Mesenchymal stem cell (in vitro differentiated cells and primary cell): ENCODE data around the gene FHIT.

ENCODE experiments used
- DNase-seq: peaks from one replicate; pipeline ENCODE4 v3.0.0-alpha.2; 2013
- H2AFZ ChIP-seq: one replicate; pipeline ENCODE4 v1.6.1; 2013; ENCODE audit warnings: low read depth, mild to moderate bottlenecking, control low read depth, inconsistent platforms, low read length, moderate library complexity
- H2AK5ac ChIP-seq: 2 replicates; pipeline ENCODE4 v1.6.1; 2013; ENCODE audit warnings: low read length, moderate library complexity, mild to moderate bottlenecking, inconsistent platforms; ENCODE audit not compliant: severe bottlenecking
- H2BK120ac ChIP-seq: one replicate; pipeline ENCODE4 v1.6.1; 2013; ENCODE audit warnings: low read depth, mild to moderate bottlenecking, inconsistent platforms, low read length, moderate library complexity
- H2BK12ac ChIP-seq, 2 experiments: one replicate each; pipeline ENCODE4 v1.6.1; 2013; ENCODE audit warnings: inconsistent platforms in 2 of 2, low read length in 2 of 2, mild to moderate bottlenecking in 2 of 2, moderate library complexity in 2 of 2, control low read depth in 1 of 2
- H2BK15ac ChIP-seq: one replicate; pipeline ENCODE4 v1.6.1; 2013; ENCODE audit warnings: mild to moderate bottlenecking, low read depth, inconsistent platforms; ENCODE audit not compliant: poor library complexity, severe bottlenecking
- H2BK5ac ChIP-seq: 2 replicates; pipeline ENCODE4 v1.6.1; 2013; ENCODE audit warnings: low read depth, mild to moderate bottlenecking, low read length, control low read depth, inconsistent platforms; ENCODE audit not compliant: poor library complexity, severe bottlenecking
- H3K14ac ChIP-seq, 2 experiments: one replicate each; pipeline ENCODE4 v1.6.1; 2013; ENCODE audit warnings: inconsistent platforms in 2 of 2, low read length in 2 of 2, control low read depth in 1 of 2, mild to moderate bottlenecking in 1 of 2, moderate library complexity in 1 of 2
- H3K18ac ChIP-seq, 2 experiments: one replicate each; pipeline ENCODE4 v1.6.1; 2013; ENCODE audit warnings: inconsistent platforms in 2 of 2, low read length in 2 of 2, control low read depth in 1 of 2, low read depth in 1 of 2, mild to moderate bottlenecking in 1 of 2
- H3K23ac ChIP-seq, 2 experiments: one replicate each; pipeline ENCODE4 v1.6.1; 2013; ENCODE audit warnings: inconsistent platforms in 2 of 2, low read length in 2 of 2, mild to moderate bottlenecking in 2 of 2, moderate library complexity in 2 of 2, control low read depth in 1 of 2
- H3K27ac ChIP-seq: 2 replicates; pipeline ENCODE4 v1.5.1; 2013; ENCODE audit warnings: mild to moderate bottlenecking, moderate library complexity, low read length, control low read depth, inconsistent platforms; ENCODE audit not compliant: poor library complexity, severe bottlenecking
- H3K27me3 ChIP-seq, 2 experiments: 2 replicates each; pipeline versions ENCODE4 v1.6.1 to v1.7.0; 2013; ENCODE audit warnings: low read length in 2 of 2, mild to moderate bottlenecking in 2 of 2, moderate library complexity in 2 of 2, control low read depth in 1 of 2, inconsistent platforms in 1 of 2; ENCODE audit not compliant: control insufficient read depth in 1 of 2, insufficient read depth in 1 of 2
- H3K36me3 ChIP-seq, 2 experiments: 2 replicates each; pipeline versions ENCODE4 v1.6.1 to v1.7.0; 2013; ENCODE audit warnings: low read length in 2 of 2, control low read depth in 1 of 2, inconsistent platforms in 1 of 2, low read depth in 1 of 2, mild to moderate bottlenecking in 1 of 2; ENCODE audit not compliant: insufficient read depth in 2 of 2, control insufficient read depth in 1 of 2
- H3K4ac ChIP-seq, 2 experiments: one replicate each; pipeline ENCODE4 v1.6.1; 2013; ENCODE audit warnings: inconsistent platforms in 2 of 2, low read length in 2 of 2, mild to moderate bottlenecking in 2 of 2, moderate library complexity in 2 of 2, control low read depth in 1 of 2, low read depth in 1 of 2
- H3K4me1 ChIP-seq: 2 replicates; pipeline ENCODE4 v1.6.1; 2013; ENCODE audit warnings: low read depth, low read length, control low read depth; ENCODE audit not compliant: control insufficient read depth, insufficient read depth
- H3K4me2 ChIP-seq: 2 replicates; pipeline ENCODE4 v1.6.1; 2013; ENCODE audit warnings: low read length, mild to moderate bottlenecking, inconsistent platforms; ENCODE audit not compliant: poor library complexity, severe bottlenecking
- H3K4me3 ChIP-seq, 2 experiments: 2 replicates each; pipeline versions ENCODE4 v1.5.1 to v1.7.0; 2013; ENCODE audit warnings: low read length in 2 of 2, mild to moderate bottlenecking in 2 of 2, control low read depth in 1 of 2, low read depth in 1 of 2; ENCODE audit not compliant: insufficient read depth in 1 of 2
- H3K79me1 ChIP-seq: replicated peaks from 2 replicates; pipeline ENCODE4 v1.6.1; 2013; ENCODE audit warnings: mild to moderate bottlenecking, control low read depth, low read length, inconsistent platforms; ENCODE audit not compliant: poor library complexity, severe bottlenecking
- H3K9ac ChIP-seq: 2 replicates; pipeline ENCODE4 v1.7.0; 2013; ENCODE audit warnings: mild to moderate bottlenecking, low read length, moderate library complexity
- H3K9me3 ChIP-seq: 2 replicates; pipeline ENCODE4 v1.7.0; 2013; ENCODE audit warnings: mild to moderate bottlenecking, low read length; ENCODE audit not compliant: control insufficient read depth
- H4K8ac ChIP-seq: one replicate; pipeline ENCODE4 v1.6.1; 2013; ENCODE audit warnings: inconsistent platforms, mild to moderate bottlenecking, low read length, moderate library complexity
- H4K91ac ChIP-seq: one replicate; pipeline ENCODE4 v1.6.1; 2013; ENCODE audit warnings: mild to moderate bottlenecking, low read length, inconsistent platforms
- WGBS: methylation state at CpG from one replicate; pipeline ENCODE4 v1.1.7; 2013; ENCODE audit warnings: mixed read lengths; 5-methylcytosine and 5-hydroxymethylcytosine counted together

Gene FHIT

GRCh38 chr3:61297821-61298220, 46.6 kb upstream of the FHIT start:
- H2AFZ ChIP-seq, result no peak overlapping the region
- no peak overlapping the region for H3K23ac ChIP-seq
- DNase-seq, result no peak
- peak overlapping the region; percentile 23 for H2AK5ac ChIP-seq
- H2BK5ac ChIP-seq, result no peak overlapping the region
- H3K14ac ChIP-seq, result no peak overlapping the region
- no peaks in the 10 kb centered on the region for H3K9me3 ChIP-seq
- no peak overlapping the region for H2BK120ac ChIP-seq
- H3K9ac ChIP-seq, result no peak overlapping the region
- H3K27ac ChIP-seq, result no peak overlapping the region
- H4K8ac ChIP-seq, result no peak overlapping the region
- H2BK12ac ChIP-seq, result no peak overlapping the region
- H3K4me2 ChIP-seq, result no peak overlapping the region
- no peaks in the 10 kb centered on the region for H3K27me3 ChIP-seq
- no peak overlapping the region for H4K91ac ChIP-seq
- no peaks in the 10 kb centered on the region for H3K36me3 ChIP-seq
- no peak overlapping the region for H2BK15ac ChIP-seq
- no peak overlapping the region for H3K18ac ChIP-seq
- H3K79me1 ChIP-seq, result no peaks in the 10 kb centered on the region
- WGBS, result 27% methylated on average over 1 of the region's 1 CpG
- H3K4me3 ChIP-seq, result no peak overlapping the region
- H3K4ac ChIP-seq, result no peak overlapping the region
- H3K4me1 ChIP-seq, result peaks cover 6% of the 10 kb centered on the region

- H2BK15ac ChIP-seq, result no peak overlapping the region
- H2AK5ac ChIP-seq, result no peak overlapping the region
- no peak overlapping the region for H3K4ac ChIP-seq
- no peak overlapping the region for H2BK5ac ChIP-seq
- H4K91ac ChIP-seq, result no peak overlapping the region
- H3K23ac ChIP-seq, result no peak overlapping the region
- H3K27ac ChIP-seq, result no peak overlapping the region
- H3K27me3 ChIP-seq, result no peaks in the 10 kb centered on the region
- WGBS, result 88% methylated on average over 5 of the region's 5 CpGs
- H2AFZ ChIP-seq, result no peak overlapping the region
- H3K18ac ChIP-seq, result no peak overlapping the region
- H2BK12ac ChIP-seq, result no peak overlapping the region
- H3K79me1 ChIP-seq, result no peaks in the 10 kb centered on the region
- no peak overlapping the region for H3K14ac ChIP-seq
- no peak overlapping the region for H3K4me3 ChIP-seq
- H4K8ac ChIP-seq, result no peak overlapping the region
- H2BK120ac ChIP-seq, result no peak overlapping the region
- no peaks in the 10 kb centered on the region for H3K4me1 ChIP-seq
- H3K4me2 ChIP-seq, result no peak overlapping the region
- no peaks in the 10 kb centered on the region for H3K36me3 ChIP-seq
- DNase-seq, result no peak
- no peak overlapping the region for H3K9ac ChIP-seq
- H3K9me3 ChIP-seq, result no peaks in the 10 kb centered on the region
Observed at GRCh38 chr3:61288446-61288845, 37.2 kb upstream of the FHIT start.

DNA sequence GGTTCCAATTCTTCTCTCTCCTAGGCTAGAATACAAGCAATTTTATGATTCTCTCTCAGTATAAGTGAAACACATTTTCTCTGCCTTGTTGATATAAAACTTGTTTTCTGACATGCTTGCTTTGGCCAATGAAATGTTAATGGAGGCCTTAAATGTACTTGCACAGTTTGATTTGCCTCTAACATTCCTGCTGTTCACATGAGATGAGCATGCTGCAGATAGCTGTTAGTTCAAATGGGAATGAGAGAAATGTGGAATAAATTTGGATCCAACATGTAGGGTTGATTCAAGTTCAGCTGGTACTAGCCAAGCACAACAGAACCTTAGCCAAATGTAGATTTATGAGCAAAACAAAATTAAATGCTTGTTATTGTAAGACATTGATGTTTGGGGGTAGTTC, 32.6 kb upstream of the FHIT start:
- Histone ChIP-seq H3K9ac (no peak overlapping the region), H3K4me2 (no peak overlapping the region), H2BK12ac (no peak overlapping the region), H3K36me3 (no peaks in the 10 kb centered on the region), H3K4me3 (no peak overlapping the region), H3K14ac (no peak overlapping the region), H2AK5ac (no peak overlapping the region), H3K79me1 (no peaks in the 10 kb centered on the region), H3K4ac (no peak overlapping the region), H4K91ac (no peak overlapping the region), H3K27ac (no peak overlapping the region), H2BK15ac (no peak overlapping the region), H2AFZ (no peak overlapping the region), H3K23ac (no peak overlapping the region), H3K18ac (no peak overlapping the region), H3K4me1 (no peaks in the 10 kb centered on the region), H3K27me3 (no peaks in the 10 kb centered on the region), H4K8ac (no peak overlapping the region), H2BK120ac (no peak overlapping the region), H2BK5ac (no peak overlapping the region), H3K9me3 (no peaks in the 10 kb centered on the region)
- DNase-seq, result no peak

- Histone ChIP-seq H4K91ac (no peak overlapping the region), H3K4me1 (no peaks in the 10 kb centered on the region), H3K4me3 (no peak overlapping the region), H2BK5ac (no peak overlapping the region), H3K4me2 (no peak overlapping the region), H2BK120ac (no peak overlapping the region), H2BK12ac (no peak overlapping the region), H3K79me1 (no peaks in the 10 kb centered on the region), H4K8ac (no peak overlapping the region), H3K36me3 (no peaks in the 10 kb centered on the region), H3K18ac (no peak overlapping the region), H2BK15ac (no peak overlapping the region), H3K23ac (no peak overlapping the region), H3K27me3 (no peaks in the 10 kb centered on the region), H2AFZ (no peak overlapping the region), H3K4ac (no peak overlapping the region), H3K27ac (no peak overlapping the region), H3K14ac (no peak overlapping the region), H3K9ac (no peak overlapping the region), H3K9me3 (no peaks in the 10 kb centered on the region), H2AK5ac (no peak overlapping the region)
- 86% methylated on average over 2 of the region's 2 CpGs for WGBS
- no peak for DNase-seq
Observed at GRCh38 chr3:61278713-61279112, 27.5 kb upstream of the FHIT start.
